Muscle layer of duodenum (tissue), 2 donors: ENCODE data around the gene SSC5D.

Source experiments
- H3K27ac ChIP-seq: one replicate; pipeline ENCODE4 v1.7.0; 2013; ENCODE audit warnings: mild to moderate bottlenecking, low read length
- H3K27me3 ChIP-seq: one replicate; pipeline ENCODE4 v1.7.0; 2013; ENCODE audit warnings: low read depth, mild to moderate bottlenecking, control low read depth, low read length
- H3K36me3 ChIP-seq, 2 donors: one replicate each; pipeline ENCODE4 v1.7.0; 2013; ENCODE audit warnings: low read length in 2 of 2, control low read depth in 1 of 2, mild to moderate bottlenecking in 1 of 2; ENCODE audit not compliant: insufficient read depth in 2 of 2, control insufficient read depth in 1 of 2
- H3K4me1 ChIP-seq, 2 donors: one replicate each; pipeline ENCODE4 v1.7.0; 2013; ENCODE audit warnings: low read length in 2 of 2, mild to moderate bottlenecking in 2 of 2, control low read depth in 1 of 2, moderate library complexity in 1 of 2; ENCODE audit not compliant: insufficient read depth in 2 of 2, control insufficient read depth in 1 of 2
- H3K4me3 ChIP-seq, 2 donors: one replicate each; pipeline ENCODE4 v1.7.0; 2013; ENCODE audit warnings: low read length in 2 of 2, low read depth in 1 of 2, mild to moderate bottlenecking in 1 of 2
- H3K9me3 ChIP-seq, 2 donors: one replicate each; pipeline ENCODE4 v1.7.0; 2013; ENCODE audit warnings: low read length in 2 of 2, control low read depth in 1 of 2, mild to moderate bottlenecking in 1 of 2; ENCODE audit not compliant: control insufficient read depth in 1 of 2
- donor health status: healthy.

The SSC5D gene

GRCh38 chr19:55538132-55538531 is 49.9 kb downstream of the SSC5D start:
- no peaks in the 10 kb centered on the region for H3K9me3 ChIP-seq
- no peaks in the 10 kb centered on the region for H3K36me3 ChIP-seq
- no peaks in the 10 kb centered on the region for H3K27me3 ChIP-seq
- H3K27ac ChIP-seq: no peak overlapping the region
- no peaks in the 10 kb centered on the region for H3K4me1 ChIP-seq
- H3K4me3 ChIP-seq: no peak overlapping the region

GRCh38 chr19:55539090-55539984 is 51.1 kb downstream of the SSC5D start:
- no peaks in the 10 kb centered on the region for H3K4me1 ChIP-seq
- no peaks in the 10 kb centered on the region for H3K36me3 ChIP-seq
- H3K27me3 ChIP-seq: no peaks in the 10 kb centered on the region
- H3K9me3 ChIP-seq: no peaks in the 10 kb centered on the region
- no peak overlapping the region for H3K27ac ChIP-seq
- H3K4me3 ChIP-seq: no peak overlapping the region

GRCh38 chr19:55540619-55541018 is 52.4 kb downstream of the SSC5D start:
- Histone ChIP-seq H3K27me3 (no peaks in the 10 kb centered on the region), H3K9me3 (no peaks in the 10 kb centered on the region), H3K4me1 (peaks cover 0 to 4% of the 10 kb centered on the region in 2 donors), H3K4me3 (no peak overlapping the region), H3K36me3 (no peaks in the 10 kb centered on the region), H3K27ac (no peak overlapping the region)

- H3K36me3 ChIP-seq: no peaks in the 10 kb centered on the region
- no peak overlapping the region for H3K27ac ChIP-seq
- no peak overlapping the region for H3K4me3 ChIP-seq
- no peaks in the 10 kb centered on the region for H3K9me3 ChIP-seq
- peaks cover 0 to 8% of the 10 kb centered on the region in 2 donors for H3K4me1 ChIP-seq
- H3K27me3 ChIP-seq: no peaks in the 10 kb centered on the region
Measured at GRCh38 chr19:55541091-55541490, 52.9 kb downstream of the SSC5D start.

GRCh38 chr19:55542292-55542855 is 54.1 kb downstream of the SSC5D start:
- no peaks in the 10 kb centered on the region for H3K27me3 ChIP-seq

GRCh38 chr19:55543567-55543966 is 55.3 kb downstream of the SSC5D start:
- no peak overlapping the region for H3K27ac ChIP-seq
- H3K9me3 ChIP-seq: no peaks in the 10 kb centered on the region
- no peaks in the 10 kb centered on the region for H3K27me3 ChIP-seq
- H3K36me3 ChIP-seq: no peaks in the 10 kb centered on the region
- H3K4me3 ChIP-seq: no peak overlapping the region
- H3K4me1 ChIP-seq: peaks cover 0 to 13% of the 10 kb centered on the region in 2 donors

More at GRCh38 chr19:55542292-55542855, 54.1 kb downstream of the SSC5D start:
- Histone ChIP-seq H3K27ac (no peak overlapping the region), H3K9me3 (no peaks in the 10 kb centered on the region), H3K36me3 (no peaks in the 10 kb centered on the region), H3K4me1 (peaks cover 0 to 13% of the 10 kb centered on the region in 2 donors), H3K4me3 (no peak overlapping the region)

- Histone ChIP-seq H3K27ac (no peak overlapping the region), H3K4me1 (peaks cover 0 to 13% of the 10 kb centered on the region in 2 donors), H3K36me3 (no peaks in the 10 kb centered on the region), H3K4me3 (no peak overlapping the region), H3K9me3 (no peaks in the 10 kb centered on the region), H3K27me3 (no peaks in the 10 kb centered on the region)
Measured at GRCh38 chr19:55544014-55544413, 55.8 kb downstream of the SSC5D start.

GRCh38 chr19:55544776-55545439 is 56.7 kb downstream of the SSC5D start:
- Histone ChIP-seq H3K4me1 (peaks cover 0 to 13% of the 10 kb centered on the region in 2 donors), H3K27ac (no peak overlapping the region), H3K4me3 (no peak overlapping the region), H3K27me3 (peaks cover 3% of the 10 kb centered on the region), H3K36me3 (no peaks in the 10 kb centered on the region), H3K9me3 (no peaks in the 10 kb centered on the region)

- H3K27ac ChIP-seq: no peak within 1 kb of the TSS
- H3K4me3 ChIP-seq: no peak within 1 kb of the TSS
- peaks cover 3% of the 10 kb centered on the region for H3K27me3 ChIP-seq
- H3K9me3 ChIP-seq: no peaks in the 10 kb centered on the region
- H3K4me1 ChIP-seq: peaks cover 0 to 13% of the 10 kb centered on the region in 2 donors
- H3K36me3 ChIP-seq: no peaks in the 10 kb centered on the region
Measured at GRCh38 chr19:55545443-55545842, 57.2 kb downstream of the SSC5D start, which contains the start of gene SBK3. SBK3 (minus strand) TSS chr19:55545543; CDS start chr19:55545543, 0 bp downstream.

GRCh38 chr19:55546011-55546410 is 57.8 kb downstream of the SSC5D start:
- Histone ChIP-seq H3K36me3 (no peaks in the 10 kb centered on the region), H3K27me3 (peaks cover 3% of the 10 kb centered on the region), H3K9me3 (no peaks in the 10 kb centered on the region), H3K4me1 (peaks cover 0 to 13% of the 10 kb centered on the region in 2 donors), H3K4me3 (no peak overlapping the region), H3K27ac (no peak overlapping the region)
